Adrenal gland (tissue), 12 donors: ENCODE results near the gene GATA3. TPM values are rescaled to one million over a fixed set of nuclear protein-coding genes. Genes with fewer than 3 reads are reported as not detected.

Experiments
- DNase-seq, 7 donors: peaks; one replicate each; pipeline ENCODE4 v3.0.0-alpha.2; 2019 to 2020
- H3K27ac ChIP-seq, 5 donors: fragments of 200-600 bp; sonication (generic) in 4 of 5; 1 replicate in 3 of 5; 2 replicates in 2 of 5; pipeline versions ENCODE4 v1.5.1 to v1.8.0; 2016 to 2020; ENCODE audit warnings: mild to moderate bottlenecking in 1 of 5
- H3K27me3 ChIP-seq: fragments of 200-600 bp; 2 replicates; pipeline ENCODE4 v1.8.0; 2021
- H3K36me3 ChIP-seq, 2 donors: fragments of 200-600 bp; replicated peaks in 1 of 2; 1 replicate in 1 of 2; 2 replicates in 1 of 2; pipeline versions ENCODE4 v1.5.1 to v1.8.0; 2018 to 2022
- H3K4me1 ChIP-seq, 2 donors: fragments of 200-600 bp; replicated peaks in 1 of 2; 1 replicate in 1 of 2; 2 replicates in 1 of 2; pipeline versions ENCODE4 v1.5.1 to v1.8.0; 2018 to 2021
- H3K4me3 ChIP-seq, 4 donors: fragments of 200-600 bp; sonication (generic) in 3 of 4; one replicate each; pipeline ENCODE4 v1.5.1; 2016 to 2018
- H3K9me3 ChIP-seq, 3 donors: fragments of 200-600 bp; sonication (generic) in 1 of 3; replicated peaks in 1 of 3; 1 replicate in 2 of 3; 2 replicates in 1 of 3; pipeline versions ENCODE4 v1.5.1 to v1.8.0; 2016 to 2021
- CTCF ChIP-seq, 6 experiments: fragments of 450-650 bp in 4 of 6; fragments of 200-600 bp in 2 of 6; sonication (generic) in 1 of 6; IDR thresholded peaks; 1 replicate in 5 of 6; 2 replicates in 1 of 6; pipeline versions ENCODE4 v1.5.1 to v1.8.0; 2016 to 2021; ENCODE audit warnings: antibody characterized with exemption in 6 of 6, mild to moderate bottlenecking in 2 of 6, moderate library complexity in 1 of 6
- POLR2A ChIP-seq, 2 donors: fragments of 450-650 bp; IDR thresholded peaks; one replicate each; pipeline ENCODE4 v1.6.1; 2017; ENCODE audit warnings: antibody characterized with exemption in 2 of 2, mild to moderate bottlenecking in 2 of 2, moderate library complexity in 1 of 2
- WGBS, 4 donors: extraction: QIAGEN DNeasy Blood & Tissue Kit in 2 of 4; methylation state at CpG; one replicate each; pipeline versions ENCODE4 v1.1.5 to v1.1.7; 2013 to 2017; 5-methylcytosine and 5-hydroxymethylcytosine counted together
- intact Hi-C, 2 donors: fragments of 100-400 bp; cut with DNase I; formaldehyde crosslinking; loops; one replicate each; pipeline versions ENCODE4 v1.14.1 to v1.15.0; 2022 to 2023
- polyA plus RNA-seq, 3 donors: library from polyadenylated mRNA; stranded (reverse); fragments of 200-250 nt in 2 of 3; fragments of 350-450 nt in 1 of 3; fragmentation: Illumina TruSeq in 1 of 3; extraction: RNeasy Lipid Tissue Mini Kit (QIAGEN cat#74804) in 1 of 3; gene quantifications; one replicate each; pipeline ENCODE4 v1.2.3, GENCODE V29; 2013 to 2014
- total RNA-seq, 9 donors: library from RNA; depleted of rRNA in 4 of 9; stranded (reverse); fragments of >200 nt in 4 of 9; fragments of 120-200 nt in 1 of 9; fragmentation: NEBNext Ultra II Directional in 1 of 9; extraction: Animal tissue kit (Norgen Biotek cat#: 25700) in 1 of 9; gene quantifications; one replicate each; pipeline versions ENCODE4 v1.1.0 to v1.2.4, GENCODE V29; 2013 to 2023
- donor health status: healthy with polysubstance abuse.
- donor health status: Bipolar disorder and iron deficiency.
- donor health status: DM: yes; HTN: yes; CAD: no.
- donor health status: DM: no; HTN: no; CAD: no.
- donor health status: DM: no; HTN: no; CAD: no.
- donor health status: DM: yes; HTN: yes; CAD: no.

The GATA3 gene
- total and polyA plus RNA-seq, 12 donors = 1.8 to 11.6 (median 4.7) TPM

- no peak for TF ChIP-seq CTCF (IDR thresholded peaks at IDR 0.05)
- no peak for TF ChIP-seq POLR2A (IDR thresholded peaks at IDR 0.05)
- H3K9me3 ChIP-seq = no peaks in the 10 kb centered on the region
- 51 to 60% (median 56%) methylated on average over 6 of the region's 6 CpGs for WGBS, 4 donors
- H3K27ac ChIP-seq = peak overlapping the region in 3 of 5 donors; percentile 31 to 83 (median 79)
- no peaks in the 10 kb centered on the region for H3K36me3 ChIP-seq
- peak overlapping the region in 1 of 4 donors; percentile 76 for H3K4me3 ChIP-seq
- intact Hi-C loops = loop anchor here in 1 of 2 donors (10.0 kb wide), 1 partner anchor 172 kb away; no protein-coding TSS in a partner anchor
- no peak for DNase-seq
- peaks cover 16 to 26% of the 10 kb centered on the region in 2 donors for H3K4me1 ChIP-seq
- H3K27me3 ChIP-seq = peaks cover 18% of the 10 kb centered on the region
Observed at GRCh38 chr10:8056378-8056777, 1.9 kb downstream of the GATA3 start.

GRCh38 chr10:8056871-8057331 lies 2.4 kb downstream of the GATA3 start:
- 23 to 50% (median 41%) methylated on average over 13 of the region's 13 CpGs for WGBS, 4 donors
- intact Hi-C loops = loop anchor here in 1 of 2 donors (10.0 kb wide), 1 partner anchor 172 kb away; no protein-coding TSS in a partner anchor
- no peaks in the 10 kb centered on the region for H3K36me3 ChIP-seq
- TF ChIP-seq CTCF (IDR thresholded peaks at IDR 0.05) (no peak), POLR2A (IDR thresholded peaks at IDR 0.05) (no peak)
- peaks cover 16 to 24% of the 10 kb centered on the region in 2 donors for H3K4me1 ChIP-seq
- no peak for DNase-seq
- H3K4me3 ChIP-seq = peak overlapping the region in 1 of 4 donors; percentile 76
- no peaks in the 10 kb centered on the region for H3K9me3 ChIP-seq
- peaks cover 13% of the 10 kb centered on the region for H3K27me3 ChIP-seq
- peak overlapping the region; percentile 22 to 83 (median 50) for H3K27ac ChIP-seq

GRCh38 chr10:8057636-8058273 lies 3.3 kb downstream of the GATA3 start:
- intact Hi-C loops = loop anchor here in 1 of 2 donors (10.0 kb wide), 1 partner anchor 173 kb away; no protein-coding TSS in a partner anchor
- Histone ChIP-seq H3K27ac (peak overlapping the region; percentile 22 to 83 (median 50)), H3K9me3 (no peaks in the 10 kb centered on the region), H3K36me3 (no peaks in the 10 kb centered on the region), H3K4me1 (peaks cover 16 to 24% of the 10 kb centered on the region in 2 donors), H3K27me3 (peaks cover 4% of the 10 kb centered on the region), H3K4me3 (no peak overlapping the region)
- no peak for TF ChIP-seq CTCF (IDR thresholded peaks at IDR 0.05)
- no peak for TF ChIP-seq POLR2A (IDR thresholded peaks at IDR 0.05)
- WGBS, 4 donors = 38 to 46% (median 41%) methylated on average over 4 to 15 of the region's 15 CpGs
- peak in 6 of 7 donors; percentile 70 to 88 (median 82) for DNase-seq

- no peak for DNase-seq
- Histone ChIP-seq H3K27ac (peak overlapping the region in 2 of 5 donors; percentile 79 to 83), H3K4me1 (peaks cover 16 to 24% of the 10 kb centered on the region in 2 donors), H3K36me3 (no peaks in the 10 kb centered on the region), H3K27me3 (no peaks in the 10 kb centered on the region), H3K4me3 (no peak overlapping the region), H3K9me3 (no peaks in the 10 kb centered on the region)
- intact Hi-C loops = loop anchor here in 1 of 2 donors (10.0 kb wide), 1 partner anchor 174 kb away; no protein-coding TSS in a partner anchor
- WGBS, 4 donors = 84 to 88% (median 86%) methylated on average over 12 to 45 of the region's 45 CpGs
- no peak for TF ChIP-seq POLR2A (IDR thresholded peaks at IDR 0.05)
- TF ChIP-seq CTCF (IDR thresholded peaks at IDR 0.05) = no peak
Observed at GRCh38 chr10:8058274-8059111, 4.0 kb downstream of the GATA3 start.
